ENCODE data around the gene TTC12. TPM values are rescaled to one million over a fixed set of nuclear protein-coding genes. Genes with fewer than 3 reads are reported as not detected.

The TTC12 gene
- total and polyA plus RNA-seq, 2 of the 8 experiments (the other 6 are each of a cell fraction or from before 2014, with no cell fraction given) = 4.7 to 9.0 TPM

- no peak overlapping the region for H3K4me2 ChIP-seq (ENCODE audit: insufficient read depth in 1 of 2, low read depth in 2 of 2, low read length in 2 of 2)
- no peak for DNase-seq (ENCODE audit: low read depth in 1 of 2, low spot score in 2 of 2)
- no peak overlapping the region for H3K9ac ChIP-seq (replicated peaks in 1 of 4; ENCODE audit: extremely low read depth in 1 of 4, low read depth in 3 of 4, low read length in 3 of 4)
- no peaks in the 10 kb centered on the region for H4K20me1 ChIP-seq (replicated peaks in 1 of 2; ENCODE audit: control insufficient read depth in 1 of 2, insufficient read depth in 2 of 2, low read length in 2 of 2)
- H4K91ac ChIP-seq (replicated peaks; ENCODE audit: insufficient read length, low read length) = no peak overlapping the region
- H2BK5ac ChIP-seq (ENCODE audit: low read depth, low read length) = no peak overlapping the region
- H3K36me3 ChIP-seq (ENCODE audit: control insufficient read depth in 2 of 4, insufficient read depth in 4 of 4, low read length in 3 of 4) = no peaks in the 10 kb centered on the region
- no peaks in the 10 kb centered on the region for H3K4me1 ChIP-seq (replicated peaks in 1 of 4; ENCODE audit: control insufficient read depth in 3 of 4, insufficient read depth in 4 of 4, low read length in 3 of 4)
- ChIA-PET CTCF (ENCODE audit: partially characterized antibody) (no interaction called here), POLR2A (ENCODE audit: partially characterized antibody) (no interaction called here)
- no peak overlapping the region for H4K5ac ChIP-seq (ENCODE audit: insufficient read length, low read depth, low read length)
- H3K27ac ChIP-seq (ENCODE audit: low read depth, low read length) = no peak overlapping the region
- H3K79me1 ChIP-seq (ENCODE audit: low read depth, low read length) = no peaks in the 10 kb centered on the region
- H3K23ac ChIP-seq (ENCODE audit: insufficient read length) = no peak overlapping the region
- H3K23me2 ChIP-seq (ENCODE audit: low read depth, low read length) = no peaks in the 10 kb centered on the region
- H3K14ac ChIP-seq (ENCODE audit: insufficient read length) = no peak overlapping the region
- H3K18ac ChIP-seq (ENCODE audit: extremely low read depth, low read length) = no peak overlapping the region
- no peak for FAIRE-seq
- no peak overlapping the region for H2AK5ac ChIP-seq (ENCODE audit: low read depth, low read length)
- H2BK120ac ChIP-seq (replicated peaks; ENCODE audit: low read depth, low read length) = no peak overlapping the region
- WGBS, 2 experiments (ENCODE audit: extremely low coverage in 1 of 2, insufficient coverage in 1 of 2, insufficient read length in 1 of 2, insufficient replicate concordance in 2 of 2, low coverage in 1 of 2, low lambda C conversion rate in 2 of 2, missing lambda C conversion rate in 1 of 2) = 90% methylated on average over 2 of the region's 2 CpGs; no CpG with 5 or more reads in 1 of the 2 experiments
- no peak overlapping the region for H2BK15ac ChIP-seq (ENCODE audit: low read length)
- H2AFZ ChIP-seq (ENCODE audit: low read length) = no peak overlapping the region
- no peak overlapping the region for H3K56ac ChIP-seq (replicated peaks; ENCODE audit: insufficient read length, low read depth, low read length)
- no peaks in the 10 kb centered on the region; a peak in 1 of 7 replicates for H3K27me3 ChIP-seq (replicated peaks in 1 of 4; ENCODE audit: control insufficient read depth in 3 of 4, extremely low read depth in 1 of 4, insufficient read depth in 3 of 4, low read length in 3 of 4)
- H3K4ac ChIP-seq (replicated peaks; ENCODE audit: insufficient read length, low read depth, low read length) = no peak overlapping the region
- no peaks in the 10 kb centered on the region for H3K9me3 ChIP-seq (ENCODE audit: insufficient read depth in 2 of 2, low read depth in 1 of 2, low read length in 1 of 2)
- H2BK20ac ChIP-seq (ENCODE audit: low read length) = no peak overlapping the region
- H3K79me2 ChIP-seq (ENCODE audit: control insufficient read depth in 1 of 2, insufficient read depth in 2 of 2, low read length in 2 of 2) = no peaks in the 10 kb centered on the region
- no peak overlapping the region for H4K8ac ChIP-seq (ENCODE audit: extremely low read depth, insufficient read depth, low read length)
- H3K4me3 ChIP-seq (ENCODE audit: extremely low read depth in 1 of 4, insufficient read depth in 2 of 4, low read depth in 3 of 4, low read length in 4 of 4) = no peak overlapping the region
- no peak overlapping the region for H2BK12ac ChIP-seq (ENCODE audit: low read depth, low read length)
- no peak for TF ChIP-seq CREB1 (IDR thresholded peaks at IDR 0.05)
- no peak for TF ChIP-seq RFX5 (IDR thresholded peaks at IDR 0.05; ENCODE audit: borderline replicate concordance, low read depth, low read length)
- no peak for TF ChIP-seq SIRT6 (IDR thresholded peaks at IDR 0.05; ENCODE audit: low read length)
- no peak for TF ChIP-seq ASH2L (IDR thresholded peaks at IDR 0.05; ENCODE audit: low read length)
- no peak for TF ChIP-seq EGR1 (IDR thresholded peaks at IDR 0.05; ENCODE audit: borderline replicate concordance, low read depth, low read length)
Observed at GRCh38 chr11:113281052-113281725, 33.2 kb upstream of the TTC12 start.
